Lower leg skin (tissue), 3 donors: ENCODE results near the gene TMSB4Y.

Experiments
- CTCF ChIP-seq, 3 donors: fragments of 450-650 bp; IDR thresholded peaks; one replicate each; pipeline ENCODE4 v1.5.1; 2016; ENCODE audit warnings: antibody characterized with exemption in 3 of 3, mild to moderate bottlenecking in 3 of 3, moderate library complexity in 2 of 3
- POLR2A ChIP-seq, 2 donors: fragments of 450-650 bp; IDR thresholded peaks; one replicate each; pipeline ENCODE4 v1.6.1; 2016 to 2017; ENCODE audit warnings: antibody characterized with exemption in 2 of 2, mild to moderate bottlenecking in 1 of 2, moderate library complexity in 1 of 2

- no peak for TF ChIP-seq CTCF (IDR thresholded peaks at IDR 0.05)
- TF ChIP-seq POLR2A (IDR thresholded peaks at IDR 0.05): no peak
These were observed 34.9 kb downstream of the TMSB4Y start for GRCh38 chrY:13738618-13739017.
